ENCODE results near the gene TMEM229A. TPM values are rescaled to one million over a fixed set of nuclear protein-coding genes. Genes with fewer than 3 reads are reported as not detected.

Gene TMEM229A
- polyA plus RNA-seq, 3 donors, result not detected

DNA sequence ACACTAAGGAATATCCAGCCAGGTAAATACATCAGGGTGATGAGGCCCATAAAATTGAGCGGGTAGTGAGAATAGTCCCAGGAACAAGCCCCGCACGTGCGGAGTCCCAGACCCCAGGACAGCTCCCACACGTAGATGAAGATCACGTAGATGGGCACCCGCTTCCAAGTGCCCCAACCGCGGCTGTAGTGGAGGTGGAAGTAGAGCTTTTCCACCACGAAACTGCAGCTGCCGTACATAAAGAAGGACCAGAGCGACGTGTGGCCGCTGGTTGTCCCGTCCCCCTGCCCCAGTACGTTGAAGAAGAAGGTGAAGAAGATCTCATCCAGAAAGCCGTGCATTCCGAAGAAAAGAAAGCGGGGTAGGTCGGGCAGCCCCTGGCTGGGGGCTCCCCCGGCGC is 948 bp downstream of the TMEM229A start:
- intact Hi-C loops (cut with micrococcal nuclease), result no loop called here
- no peak overlapping the region for H3K27ac ChIP-seq (ENCODE audit: low read depth in 1 of 2, low read length in 2 of 2)
- no peaks in the 10 kb centered on the region for H3K4me1 ChIP-seq (ENCODE audit: control insufficient read depth in 1 of 2, insufficient read depth in 2 of 2, low read length in 2 of 2)
- Mint-ChIP-seq H3K4me3 (peak overlapping the region in 1 of 2 donors; percentile 76), H3K36me3 (peaks cover 0 to 4% of the 10 kb centered on the region in 2 donors), H3K9me3 (peaks cover 0 to 13% (median 9%) of the 10 kb centered on the region in 7 donors), H3K4me1 (peaks cover 4% of the 10 kb centered on the region), H3K27me3 (ENCODE audit: low read depth in 3 of 3) (peaks cover 46 to 50% (median 48%) of the 10 kb centered on the region in 3 donors), H3K27ac (no peak overlapping the region)
- no peak overlapping the region for H2AFZ ChIP-seq (ENCODE audit: insufficient read depth, low read depth, low read length, poor library complexity, severe bottlenecking)
- no peak for TF ChIP-seq CTCF (IDR thresholded peaks at IDR 0.05)
- DNase-seq, result no peak
- no peaks in the 10 kb centered on the region for H4K20me1 ChIP-seq (ENCODE audit: insufficient read depth, low read length)
- H3K9me3 ChIP-seq (replicated peaks in 1 of 2; ENCODE audit: control insufficient read depth in 1 of 2, insufficient read depth in 1 of 2, low read length in 2 of 2), result no peaks in the 10 kb centered on the region
- WGBS (ENCODE audit: insufficient coverage), result 2% methylated on average over 19 of the region's 22 CpGs
- H3K79me2 ChIP-seq (ENCODE audit: insufficient read depth, low read length), result no peaks in the 10 kb centered on the region
- peaks cover 45 to 57% of the 10 kb centered on the region in 2 donors for H3K27me3 ChIP-seq (ENCODE audit: control insufficient read depth in 2 of 2, insufficient read depth in 2 of 2, low read length in 2 of 2)
- no peak overlapping the region for H3K9ac ChIP-seq (ENCODE audit: insufficient read depth, low read length, poor library complexity, severe bottlenecking)
- no peak overlapping the region for H3K4me2 ChIP-seq (replicated peaks; ENCODE audit: extremely low read depth, low read length, poor library complexity, severe bottlenecking)
- no peak overlapping the region for H3K4me3 ChIP-seq (replicated peaks in 1 of 3; ENCODE audit: low read depth in 2 of 3, low read length in 3 of 3)
- H3K36me3 ChIP-seq (replicated peaks in 1 of 2; ENCODE audit: control insufficient read depth in 1 of 2, insufficient read depth in 2 of 2, low read length in 2 of 2), result no peaks in the 10 kb centered on the region

DNA sequence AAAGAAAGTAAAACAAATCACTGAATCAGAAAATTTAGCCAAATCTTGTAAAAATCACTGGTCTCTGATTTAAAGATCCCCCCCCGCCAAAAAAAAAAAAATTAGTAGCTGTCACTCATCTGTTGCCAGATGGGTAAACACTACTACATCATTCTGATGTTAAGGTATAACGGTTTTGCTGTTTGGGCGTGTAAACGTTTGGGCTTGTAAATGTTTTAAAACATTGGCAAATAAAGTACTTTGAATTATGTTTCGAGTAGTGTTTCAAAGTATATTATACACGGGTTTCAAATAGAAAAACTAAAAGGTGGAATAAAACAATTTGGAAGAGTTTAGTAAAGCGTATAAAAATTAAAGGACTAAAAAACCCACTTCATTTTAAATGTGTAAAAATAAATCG is 1.5 kb downstream of the TMEM229A start:
- no peak overlapping the region for H3K4me2 ChIP-seq (replicated peaks; ENCODE audit: extremely low read depth, low read length, poor library complexity, severe bottlenecking)
- WGBS (ENCODE audit: insufficient coverage), result no CpG with 5 or more reads among the region's 8 CpGs
- no peak for TF ChIP-seq CTCF (IDR thresholded peaks at IDR 0.05)
- Mint-ChIP-seq H3K27me3 (ENCODE audit: low read depth in 3 of 3) (peaks cover 44 to 49% (median 48%) of the 10 kb centered on the region in 3 donors), H3K36me3 (peaks cover 0 to 4% of the 10 kb centered on the region in 2 donors), H3K4me1 (peaks cover 4% of the 10 kb centered on the region), H3K27ac (no peak overlapping the region), H3K4me3 (peak overlapping the region in 1 of 2 donors; percentile 30), H3K9me3 (peaks cover 0 to 13% (median 9%) of the 10 kb centered on the region in 7 donors)
- H3K9me3 ChIP-seq (replicated peaks in 1 of 2; ENCODE audit: control insufficient read depth in 1 of 2, insufficient read depth in 1 of 2, low read length in 2 of 2), result no peaks in the 10 kb centered on the region
- H3K27ac ChIP-seq (ENCODE audit: low read depth in 1 of 2, low read length in 2 of 2), result no peak overlapping the region
- H3K36me3 ChIP-seq (replicated peaks in 1 of 2; ENCODE audit: control insufficient read depth in 1 of 2, insufficient read depth in 2 of 2, low read length in 2 of 2), result no peaks in the 10 kb centered on the region
- H2AFZ ChIP-seq (ENCODE audit: insufficient read depth, low read depth, low read length, poor library complexity, severe bottlenecking), result no peak overlapping the region
- no peak overlapping the region for H3K9ac ChIP-seq (ENCODE audit: insufficient read depth, low read length, poor library complexity, severe bottlenecking)
- no peaks in the 10 kb centered on the region for H3K79me2 ChIP-seq (ENCODE audit: insufficient read depth, low read length)
- peaks cover 45 to 57% of the 10 kb centered on the region in 2 donors for H3K27me3 ChIP-seq (ENCODE audit: control insufficient read depth in 2 of 2, insufficient read depth in 2 of 2, low read length in 2 of 2)
- no peak overlapping the region for H3K4me3 ChIP-seq (replicated peaks in 1 of 3; ENCODE audit: low read depth in 2 of 3, low read length in 3 of 3)
- DNase-seq, result no peak
- intact Hi-C loops (cut with micrococcal nuclease), result no loop called here
- H4K20me1 ChIP-seq (ENCODE audit: insufficient read depth, low read length), result no peaks in the 10 kb centered on the region
- H3K4me1 ChIP-seq (ENCODE audit: control insufficient read depth in 1 of 2, insufficient read depth in 2 of 2, low read length in 2 of 2), result no peaks in the 10 kb centered on the region
